K562 (cell line): ENCODE measurements around the gene TAS1R3. TPM values are rescaled to one million over a fixed set of nuclear protein-coding genes. Genes with fewer than 3 reads are reported as not detected.
A peak's percentile ranks its signal among the peaks of the same experiment; 100 is the strongest.

ENCODE experiments used
- ATAC-seq: fragments of 200-7000 bp; cut with Tn5 transposase; 3 replicates; pipeline ENCODE4 v1.9.1; 2020; ENCODE audit warnings: moderate library complexity
- BruUV-seq: library from RNA; stranded (reverse); fragments of 400-500 nt; replicated peaks from 2 replicates; lab custom pipeline; 2021; lab: Mats Ljungman, UMichigan
- CTCF ChIA-PET: fragments of 300-600 bp; formaldehyde crosslinking; extraction: SDS; loops from one replicate; lab custom pipeline; 2021; ENCODE audit warnings: low intra/inter-chr PET ratio; lab: Yijun Ruan, JAX
- POLR2A ChIA-PET: fragments of 300-600, 350-650 bp; sonication (Branson Sonifier 250); formaldehyde crosslinking; extraction: SDS; loops from one replicate; lab custom pipeline; 2021; ENCODE audit warnings: antibody characterized with exemption, inconsistent platforms; lab: Yijun Ruan, JAX
- DNase-seq, 4 experiments: peaks; one replicate each; pipeline versions ENCODE4 v3.0.0 to v3.0.0-alpha.2; 2011 to 2018; ENCODE audit warnings: low spot score in 3 of 4, mixed read lengths in 3 of 4; ENCODE audit errors: extremely low read depth in 1 of 4
- FAIRE-seq: peaks from 2 replicates; lab custom pipeline; 2011; peaks lifted over from hg19 to GRCh38; lab: Jason Lieb, UNC
- H2AFZ ChIP-seq: 2 replicates; pipeline ENCODE4 v1.6.0; 2011; ENCODE audit warnings: low read depth, low read length, control low read depth, inconsistent platforms
- H3K27ac ChIP-seq: fragments of 200-600 bp; 3 replicates; pipeline ENCODE4 v1.8.0; 2011; ENCODE audit warnings: low read depth, mild to moderate bottlenecking, control low read depth, inconsistent platforms, low read length, moderate library complexity, mixed read lengths; ENCODE audit errors: extremely low read depth
- H3K27me3 ChIP-seq, 2 experiments: fragments of 300-600 bp in 1 of 2; 2 replicates in 1 of 2; 3 replicates in 1 of 2; pipeline versions ENCODE4 v1.6.0 to v1.8.0; 2011; ENCODE audit warnings: inconsistent platforms in 2 of 2, low read length in 2 of 2, mild to moderate bottlenecking in 1 of 2, mixed read lengths in 1 of 2, moderate library complexity in 1 of 2; ENCODE audit not compliant: control insufficient read depth in 2 of 2, insufficient read depth in 2 of 2
- H3K36me3 ChIP-seq: fragments of 300-600 bp; 3 replicates; pipeline ENCODE4 v1.8.0; 2011; ENCODE audit warnings: mild to moderate bottlenecking, low read length, inconsistent platforms; ENCODE audit not compliant: control insufficient read depth, insufficient read depth
- H3K4me1 ChIP-seq, 2 experiments: fragments of 200-600 bp in 1 of 2; replicated peaks in 1 of 2; 2 replicates in 1 of 2; 3 replicates in 1 of 2; pipeline versions ENCODE4 v1.5.1 to v1.8.0; 2011; ENCODE audit warnings: inconsistent platforms in 2 of 2, low read length in 2 of 2, mild to moderate bottlenecking in 1 of 2, mixed read lengths in 1 of 2, moderate library complexity in 1 of 2; ENCODE audit not compliant: control insufficient read depth in 2 of 2, insufficient read depth in 2 of 2
- H3K4me2 ChIP-seq: 2 replicates; pipeline ENCODE4 v1.6.1; 2011; ENCODE audit warnings: low read length, control low read depth, inconsistent platforms, mixed read lengths; ENCODE audit not compliant: insufficient read depth
- H3K4me3 ChIP-seq: fragments of 200-600 bp; sonication (generic), shearing (Covaris generic); 2 replicates; pipeline ENCODE4 v1.5.1; 2016; ENCODE audit warnings: control low read depth, inconsistent platforms
- H3K79me2 ChIP-seq: fragments of 200-600 bp; 3 replicates; pipeline ENCODE4 v1.8.0; 2011; ENCODE audit warnings: low read length, inconsistent platforms; ENCODE audit not compliant: control insufficient read depth, insufficient read depth
- H3K9ac ChIP-seq, 2 experiments: 2 replicates each; pipeline versions ENCODE4 v1.6.0 to v1.6.1; 2011; ENCODE audit warnings: low read depth in 2 of 2, low read length in 2 of 2, control low read depth in 1 of 2, inconsistent platforms in 1 of 2, mild to moderate bottlenecking in 1 of 2, mixed read lengths in 1 of 2; ENCODE audit not compliant: insufficient read depth in 1 of 2
- H3K9me1 ChIP-seq: one replicate; pipeline ENCODE4 v1.6.0; 2011; ENCODE audit warnings: inconsistent platforms, mild to moderate bottlenecking, low read length, moderate library complexity; ENCODE audit not compliant: control insufficient read depth, insufficient read depth
- H3K9me3 ChIP-seq: replicated peaks from 2 replicates; pipeline ENCODE4 v1.5.1; 2011; ENCODE audit warnings: low read depth, low read length, inconsistent platforms; ENCODE audit not compliant: control insufficient read depth, insufficient read depth
- H4K20me1 ChIP-seq: replicated peaks from 2 replicates; pipeline ENCODE4 v1.6.1; 2011; ENCODE audit warnings: low read length, inconsistent platforms, mixed read lengths; ENCODE audit not compliant: control insufficient read depth, insufficient read depth
- FIP1L1 ChIP-seq: fragments of 200-400 bp; formaldehyde crosslinking; IDR thresholded peaks from 2 replicates; pipeline ENCODE4 v1.6.1; 2018; ENCODE audit warnings: mild to moderate bottlenecking, low read depth, low read length; ENCODE audit not compliant: poor library complexity, severe bottlenecking
- POLR2G ChIP-seq: fragments of 200-400 bp; formaldehyde crosslinking; IDR thresholded peaks from 2 replicates; pipeline ENCODE4 v1.6.1; 2017; ENCODE audit warnings: low read depth, mild to moderate bottlenecking, antibody characterized with exemption, low read length, moderate library complexity
- TFAP4 ChIP-seq: sonication (generic); formaldehyde crosslinking; IDR thresholded peaks from 2 replicates; pipeline ENCODE4 v1.8.0; 2022; ENCODE audit warnings: missing genetic modification reagents, mild to moderate bottlenecking, moderate library complexity, borderline replicate concordance
- WGBS: fragments of 100-300 bp; shearing (Covaris generic); methylation state at CpG from one replicate; pipeline ENCODE4 v1.1.6; 2016; ENCODE audit warnings: low coverage, mixed read lengths; ENCODE audit not compliant: insufficient coverage; ENCODE audit errors: missing lambda C conversion rate; 5-methylcytosine and 5-hydroxymethylcytosine counted together
- in situ Hi-C: fragments of 300-500 bp; cut with MboI; formaldehyde crosslinking; loops from 4 replicates; pipeline ENCODE4 v1.15.0; 2018; ENCODE audit warnings: inconsistent platforms, mixed read lengths
- intact Hi-C: fragments of 100-400 bp; cut with micrococcal nuclease; formaldehyde crosslinking; loops from 2 replicates; pipeline ENCODE4 v1.14.2; 2022
- polyA plus RNA-seq, 8 experiments: library from polyadenylated mRNA; depleted of rRNA in 4 of 8; stranded (reverse) in 5 of 8; unstranded in 3 of 8; fragments of >200 nt; fragmentation: Nextera tagmentation in 2 of 8; fragmentation: Illumina TruSeq in 1 of 8; extraction: Ambion mirVana in 2 of 8; extraction: Trizol in 1 of 8; gene quantifications; 2 replicates each; pipeline versions ENCODE4 v1.2.1 to v1.2.3, GENCODE V29; 2011 to 2014; ENCODE audit warnings: inconsistent platforms in 1 of 8, missing spikeins in 1 of 8
- total RNA-seq, 7 experiments: library from RNA; depleted of rRNA in 6 of 7; stranded (reverse); fragments of >200 nt in 6 of 7; fragmentation: Illumina TruSeq in 2 of 7; extraction: Trizol in 2 of 7; gene quantifications; 2 replicates each; pipeline versions ENCODE4 v1.2.1 to v1.2.3, GENCODE V29; 2011 to 2021; ENCODE audit warnings: low replicate concordance in 1 of 7

The TAS1R3 gene
- total and polyA plus RNA-seq, 9 of the 15 experiments (the other 6 are each of a cell fraction or from before 2014, with no cell fraction given), result 0.07 to 0.13 TPM; not detected in 7

DNA sequence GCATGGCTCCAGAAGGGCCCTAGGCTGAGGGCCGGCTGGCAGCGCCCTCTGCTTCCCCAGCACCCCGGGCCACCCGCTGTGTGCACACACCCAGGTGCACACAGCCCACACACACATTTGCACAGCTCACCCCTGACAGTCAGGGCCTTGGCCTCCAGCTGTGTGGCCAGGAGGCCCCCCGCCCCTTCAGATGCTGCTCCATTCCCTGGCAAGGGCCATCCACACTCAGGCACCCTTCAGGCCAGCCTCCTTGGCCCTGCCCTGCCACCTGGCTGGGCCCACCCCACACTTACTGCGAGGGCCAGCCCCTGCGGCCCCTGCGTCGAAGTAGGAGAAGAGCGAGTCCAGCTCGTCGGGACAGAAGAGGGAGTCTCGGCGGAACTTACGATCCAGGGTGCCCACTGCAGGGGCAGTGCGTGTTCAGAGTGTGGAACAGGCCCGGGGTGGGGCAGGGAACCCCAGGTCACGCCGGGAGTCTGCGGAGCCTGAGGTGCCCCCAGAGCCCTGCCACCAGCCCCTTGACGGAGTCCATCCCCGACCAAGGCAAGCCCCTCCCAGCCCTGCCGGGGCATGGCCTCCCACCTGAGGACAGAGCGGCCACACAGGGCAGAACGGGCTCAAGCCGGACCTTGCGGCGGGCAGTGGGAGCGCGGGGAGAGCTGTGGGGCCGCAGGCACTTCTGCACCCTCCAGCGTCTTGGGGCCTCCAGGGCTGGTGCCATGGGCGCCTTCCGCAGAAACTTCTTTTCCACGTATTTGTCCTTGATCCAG lies 35.7 kb upstream of the TAS1R3 start:
- H2AFZ ChIP-seq, result no peak overlapping the region
- BruUV-seq, result no TSS peak
- POLR2A ChIA-PET, result interaction anchor here (0.8 to 1.2 kb wide), 2 partner anchors 10 to 76 kb away, joined by 3 read pairs; no protein-coding TSS in a partner anchor

More for the DNA sequence above, 35.7 kb upstream of the TAS1R3 start:
- no peak for DNase-seq
- FAIRE-seq, result no peak
- H3K36me3 ChIP-seq, result peaks cover 17% of the 10 kb centered on the region; the same call in 1 of the 3 replicates
- H3K79me2 ChIP-seq, result no peaks in the 10 kb centered on the region
- peaks cover 21% of the 10 kb centered on the region for H3K9me1 ChIP-seq
- no peak overlapping the region for H3K27ac ChIP-seq
- peak; percentile 65 for TF ChIP-seq POLR2G
- TF ChIP-seq TFAP4 (CRISPR knock-in tag), result no peak
- peak; percentile 20 for TF ChIP-seq FIP1L1
- intact Hi-C loops, result loop anchor here (10.0 kb wide), 1 partner anchor 311 kb away; the partner anchor contains the start of gene PERM1
- in situ Hi-C loops, result no loop called here
- peaks cover 5 to 84% of the 10 kb centered on the region in 2 experiments; a peak in 3 of 5 replicates for H3K4me1 ChIP-seq
- peak overlapping the region in 1 of 2 experiments; percentile 64; a peak in 2 of 4 replicates for H3K9ac ChIP-seq
- no peak overlapping the region for H3K4me2 ChIP-seq
- CTCF ChIA-PET, result no interaction called here
- no peak for ATAC-seq
- no peak overlapping the region for H3K4me3 ChIP-seq
- peaks cover 19% of the 10 kb centered on the region; the same call in 1 of the 2 replicates for H4K20me1 ChIP-seq
- WGBS, result 93% methylated on average over 33 of the region's 35 CpGs
- H3K9me3 ChIP-seq, result no peaks in the 10 kb centered on the region
- H3K27me3 ChIP-seq, result no peaks in the 10 kb centered on the region
